ENCODE measurements around the gene DENND1A. TPM values are rescaled to one million over a fixed set of nuclear protein-coding genes. Genes with fewer than 3 reads are reported as not detected.

DENND1A gene
- total RNA-seq, 1 experiment from 2014 or later, result 42.5 TPM

DNA sequence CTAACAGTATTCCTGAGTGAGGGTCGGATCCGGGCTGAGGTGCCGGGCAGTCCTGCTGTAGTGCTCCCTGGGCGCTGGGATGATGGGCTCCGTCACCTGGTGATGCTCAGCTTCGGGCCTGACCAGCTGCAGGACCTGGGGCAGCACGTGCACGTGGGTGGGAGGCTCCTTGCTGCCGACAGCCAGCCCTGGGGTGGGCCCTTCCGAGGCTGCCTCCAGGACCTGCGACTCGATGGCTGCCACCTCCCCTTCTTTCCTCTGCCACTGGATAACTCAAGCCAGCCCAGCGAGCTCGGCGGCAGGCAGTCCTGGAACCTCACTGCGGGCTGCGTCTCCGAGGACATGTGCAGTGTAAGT is 558.7 kb downstream of the DENND1A start:
- DNase-seq (ENCODE audit: unreplicated experiment), result no peak
- no TSS peak for BruUV-seq (replicated peaks)
- Mint-ChIP-seq H3K4me1 (ENCODE audit: insufficient read depth, unreplicated experiment) (no peaks in the 10 kb centered on the region), H3K27me3 (ENCODE audit: insufficient read depth, unreplicated experiment) (peaks cover 27% of the 10 kb centered on the region), H3K4me3 (ENCODE audit: unreplicated experiment) (no peak overlapping the region), H3K36me3 (ENCODE audit: insufficient read depth, unreplicated experiment) (peaks cover 8% of the 10 kb centered on the region), H3K27ac (ENCODE audit: low read depth, unreplicated experiment) (no peak overlapping the region), H3K9me3 (ENCODE audit: unreplicated experiment) (no peaks in the 10 kb centered on the region)
- TF ChIP-seq CTCF (IDR thresholded peaks at IDR 0.05; ENCODE audit: unreplicated experiment), result no peak
- intact Hi-C loops (cut with micrococcal nuclease), result no loop called here
- POLR2A ChIA-PET, result no interaction called here
- CTCF ChIA-PET, result interaction anchor here (0.6 kb wide), 1 partner anchor 145 kb away, joined by 4 read pairs; no protein-coding TSS in a partner anchor

DNA sequence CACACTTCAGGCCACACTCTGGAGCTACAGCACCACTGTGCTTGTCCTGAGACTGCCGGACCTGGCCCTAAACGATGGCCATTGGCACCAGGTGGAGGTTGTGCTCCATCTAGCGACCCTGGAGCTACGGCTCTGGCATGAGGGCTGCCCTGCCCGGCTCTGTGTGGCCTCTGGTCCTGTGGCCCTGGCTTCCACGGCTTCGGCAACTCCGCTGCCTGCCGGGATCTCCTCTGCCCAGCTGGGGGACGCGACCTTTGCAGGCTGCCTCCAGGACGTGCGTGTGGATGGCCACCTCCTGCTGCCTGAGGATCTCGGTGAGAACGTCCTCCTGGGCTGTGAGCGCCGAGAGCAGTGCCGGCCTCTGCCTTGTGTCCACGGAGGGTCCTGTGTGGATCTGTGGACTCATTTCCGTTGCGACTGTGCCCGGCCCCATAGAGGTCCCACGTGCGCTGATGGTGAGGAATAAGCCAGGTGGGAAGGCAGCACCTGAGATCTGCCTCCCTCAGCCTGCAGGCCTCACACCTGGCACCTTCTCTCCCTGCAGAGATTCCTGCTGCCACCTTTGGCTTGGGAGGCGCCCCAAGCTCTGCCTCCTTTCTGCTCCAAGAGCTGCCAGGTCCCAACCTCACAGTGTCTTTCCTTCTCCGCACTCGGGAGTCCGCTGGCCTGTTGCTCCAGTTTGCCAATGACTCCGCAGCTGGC is 559.2 kb downstream of the DENND1A start:
- TF ChIP-seq CTCF (IDR thresholded peaks at IDR 0.05; ENCODE audit: unreplicated experiment), result no peak
- ChIA-PET POLR2A (no interaction called here), CTCF (interaction anchor here (0.6 kb wide), 1 partner anchor 144 kb away, joined by 4 read pairs; no protein-coding TSS in a partner anchor)
- Mint-ChIP-seq H3K4me3 (ENCODE audit: unreplicated experiment) (no peak overlapping the region), H3K27ac (ENCODE audit: low read depth, unreplicated experiment) (no peak overlapping the region), H3K36me3 (ENCODE audit: insufficient read depth, unreplicated experiment) (peaks cover 8% of the 10 kb centered on the region), H3K9me3 (ENCODE audit: unreplicated experiment) (no peaks in the 10 kb centered on the region), H3K4me1 (ENCODE audit: insufficient read depth, unreplicated experiment) (no peaks in the 10 kb centered on the region), H3K27me3 (ENCODE audit: insufficient read depth, unreplicated experiment) (peaks cover 27% of the 10 kb centered on the region)
- intact Hi-C loops (cut with micrococcal nuclease), result no loop called here
- BruUV-seq (replicated peaks), result no TSS peak
- no peak for DNase-seq (ENCODE audit: unreplicated experiment)

- ChIA-PET CTCF (no interaction called here), POLR2A (no interaction called here)
- Mint-ChIP-seq H3K27ac (ENCODE audit: low read depth, unreplicated experiment) (no peak overlapping the region), H3K27me3 (ENCODE audit: insufficient read depth, unreplicated experiment) (peaks cover 24% of the 10 kb centered on the region), H3K4me3 (ENCODE audit: unreplicated experiment) (no peak overlapping the region), H3K36me3 (ENCODE audit: insufficient read depth, unreplicated experiment) (peaks cover 8% of the 10 kb centered on the region), H3K4me1 (ENCODE audit: insufficient read depth, unreplicated experiment) (no peaks in the 10 kb centered on the region), H3K9me3 (ENCODE audit: unreplicated experiment) (no peaks in the 10 kb centered on the region)
- no TSS peak for BruUV-seq (replicated peaks)
- intact Hi-C loops (cut with micrococcal nuclease), result no loop called here
- TF ChIP-seq CTCF (IDR thresholded peaks at IDR 0.05; ENCODE audit: unreplicated experiment), result no peak
- no peak for DNase-seq (ENCODE audit: unreplicated experiment)
Observed at GRCh38 chr9:123370108-123370507, 559.8 kb downstream of the DENND1A start.

GRCh38 chr9:123369296-123369695 is 560.6 kb downstream of the DENND1A start:
- POLR2A ChIA-PET, result interaction anchor here (0.7 kb wide), 1 partner anchor 1007 kb away, joined by 3 read pairs; no protein-coding TSS in a partner anchor
- no TSS peak for BruUV-seq (replicated peaks)
- Mint-ChIP-seq H3K27ac (ENCODE audit: low read depth, unreplicated experiment) (no peak overlapping the region), H3K4me3 (ENCODE audit: unreplicated experiment) (no peak overlapping the region), H3K9me3 (ENCODE audit: unreplicated experiment) (no peaks in the 10 kb centered on the region), H3K4me1 (ENCODE audit: insufficient read depth, unreplicated experiment) (no peaks in the 10 kb centered on the region), H3K36me3 (ENCODE audit: insufficient read depth, unreplicated experiment) (peaks cover 8% of the 10 kb centered on the region), H3K27me3 (ENCODE audit: insufficient read depth, unreplicated experiment) (peaks cover 16% of the 10 kb centered on the region)
- no peak for DNase-seq (ENCODE audit: unreplicated experiment)
- TF ChIP-seq CTCF (IDR thresholded peaks at IDR 0.05; ENCODE audit: unreplicated experiment), result no peak
- CTCF ChIA-PET, result interaction anchor here (0.5 to 1.3 kb wide), 4 partner anchors 15 to 1212 kb away, joined by 3 to 4 read pairs (median 3); no protein-coding TSS in a partner anchor
- intact Hi-C loops (cut with micrococcal nuclease), result no loop called here
